Activated CD4-positive, alpha-beta T cell treated with anti-CD3 and anti-CD28 coated beads, Interleukin-2, amount 50 U/mL, for 1 hour (primary cell): Measurements from ENCODE around the gene CASTOR2.
"Not testable (repeated sequence)": the region's sequence is repeated elsewhere in the genome, so short reads cannot be mapped to it uniquely, and the experiment has no call there.

Source experiments
- DNase-seq: peaks from one replicate; pipeline ENCODE4 v3.0.0-alpha.2; 2020

CASTOR2 gene

DNA sequence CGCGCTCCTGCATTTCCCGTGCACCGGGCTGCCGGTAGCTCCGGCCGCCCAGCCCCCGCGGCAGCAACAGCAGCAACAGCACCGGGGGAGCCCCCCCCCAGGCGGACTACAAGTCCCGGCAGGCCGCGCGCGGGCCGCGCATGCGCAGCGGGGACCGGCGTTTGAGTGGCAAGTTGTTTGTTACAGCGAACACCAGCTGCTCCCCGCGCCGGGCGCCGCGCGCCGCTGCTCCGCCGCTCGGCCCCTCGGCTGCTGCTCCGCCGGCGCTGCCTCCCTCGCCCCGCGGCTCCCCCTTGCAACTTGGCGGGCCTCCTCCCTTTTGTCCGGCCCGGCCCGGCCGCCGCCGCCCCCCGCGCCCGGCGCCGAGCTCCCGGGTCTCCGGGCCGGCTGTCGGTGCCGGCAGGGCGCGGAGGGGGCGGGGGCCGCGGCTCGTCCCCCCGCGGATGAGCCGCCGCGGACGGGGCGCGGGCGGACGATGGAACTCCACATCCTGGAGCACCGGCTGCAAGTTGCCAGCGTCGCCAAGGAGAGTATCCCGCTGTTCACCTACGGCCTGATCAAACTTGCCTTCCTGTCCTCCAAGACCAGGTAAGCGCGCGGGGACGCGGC, at the start of gene CASTOR2:
CASTOR2 (plus strand) TSS at position 195 of the 609 bp plus-strand sequence; CDS start at position 476, 281 bp downstream.
- peak; percentile 70 for DNase-seq

- not testable (repeated sequence) for DNase-seq
Observed at GRCh38 chr7:74922321-74922890, 42.1 kb upstream of the CASTOR2 start.

DNA sequence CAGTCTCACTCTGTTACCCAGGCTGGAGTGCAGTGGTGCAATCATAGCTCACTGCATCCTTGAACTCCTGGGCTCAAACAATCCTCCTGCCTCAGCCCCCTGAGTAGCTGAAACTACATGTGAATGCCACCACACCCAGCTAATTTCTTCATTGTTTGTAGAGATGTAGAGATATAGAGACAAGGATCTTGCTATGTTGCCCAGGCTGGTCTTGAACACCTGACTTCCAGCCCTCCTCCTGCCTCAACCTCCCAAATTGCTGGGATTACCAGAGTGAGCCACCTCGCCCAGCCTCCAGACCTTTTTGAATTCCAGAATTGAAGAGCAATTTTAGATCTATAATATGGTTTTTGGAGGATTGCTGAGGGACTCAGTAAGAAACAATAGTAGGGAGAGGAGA, 40.9 kb upstream of the CASTOR2 start:
- DNase-seq, result not testable (repeated sequence)

- DNase-seq, result not testable (repeated sequence)
Observed at GRCh38 chr7:74926968-74927367, 37.5 kb upstream of the CASTOR2 start.

DNA sequence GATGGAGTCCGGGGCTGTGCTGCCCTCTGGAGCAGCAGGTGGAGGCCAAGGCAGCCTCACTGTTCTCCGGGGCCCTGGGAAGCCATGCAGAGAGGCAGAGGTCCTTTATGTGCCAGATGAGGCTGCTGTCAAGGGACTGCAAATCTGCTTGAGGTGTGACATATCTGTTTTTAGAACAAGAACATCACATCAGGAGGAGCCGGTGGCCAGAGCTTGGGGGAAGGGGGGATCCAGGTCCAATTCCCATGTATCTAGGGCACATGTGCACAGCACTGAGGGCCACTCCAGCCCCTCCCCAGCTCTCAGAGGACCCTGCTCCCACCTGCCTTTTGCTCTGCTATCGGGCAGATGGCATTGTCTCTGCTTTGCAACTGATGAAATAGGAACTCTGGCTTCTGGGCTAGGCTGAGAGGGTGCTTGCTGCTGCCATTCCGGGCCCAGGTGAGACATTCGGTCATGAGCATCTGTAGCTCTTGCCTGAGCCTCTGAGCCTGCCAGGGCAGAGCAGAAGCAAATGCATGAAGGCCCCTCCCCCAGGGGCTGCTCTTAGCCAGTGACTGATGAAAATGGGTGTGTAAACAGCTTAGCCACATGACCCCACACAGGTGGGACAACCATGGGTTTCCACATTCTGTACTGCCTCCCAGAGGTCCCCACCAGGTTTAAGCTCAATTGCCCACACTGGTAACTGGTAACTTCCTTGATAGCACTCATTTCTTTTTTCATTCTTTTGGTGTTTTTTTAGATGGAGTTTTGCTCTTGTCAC, 32.8 kb upstream of the CASTOR2 start:
- not testable (repeated sequence) for DNase-seq

GRCh38 chr7:74939429-74939828, 25.1 kb upstream of the CASTOR2 start:
- DNase-seq, result not testable (repeated sequence)

DNA sequence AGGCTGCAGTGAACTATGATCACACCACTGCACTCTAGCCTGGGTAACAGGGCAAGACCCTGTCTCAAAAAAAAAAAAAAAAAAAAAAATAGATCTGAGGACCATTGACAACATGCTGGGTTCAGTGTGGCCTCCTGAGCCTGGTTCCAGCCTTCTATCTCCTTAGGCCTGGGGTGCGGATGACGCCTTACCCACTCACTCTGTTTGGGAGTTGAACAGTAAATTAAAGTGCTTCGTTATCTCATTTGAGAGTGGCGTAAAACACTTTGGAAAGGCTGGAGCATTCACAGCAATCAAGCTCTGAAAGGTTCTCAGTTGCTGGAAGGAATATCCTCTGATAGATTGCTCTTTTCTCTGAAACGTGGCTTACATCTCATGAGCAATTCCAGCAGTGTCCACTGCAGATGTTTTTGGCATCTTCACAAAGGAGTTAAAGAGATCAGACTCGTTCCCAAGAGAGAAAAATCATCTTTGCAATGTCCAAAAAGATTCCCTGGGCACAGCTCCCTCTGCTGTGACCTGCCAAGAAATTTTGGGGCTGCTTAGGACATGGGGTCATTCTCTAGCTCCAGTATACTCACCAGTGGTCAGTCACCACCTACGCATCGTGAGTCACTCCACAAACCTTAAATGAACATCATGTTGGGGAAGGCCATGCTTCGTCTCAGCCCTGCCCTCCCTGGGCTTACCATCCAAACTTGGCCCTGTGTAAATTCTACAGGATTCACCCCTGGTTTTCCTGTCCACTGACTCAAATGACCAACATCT, 23.0 kb upstream of the CASTOR2 start:
- not testable (repeated sequence) for DNase-seq

- not testable (repeated sequence) for DNase-seq
Observed at GRCh38 chr7:74943923-74944322, 20.6 kb upstream of the CASTOR2 start.

DNA sequence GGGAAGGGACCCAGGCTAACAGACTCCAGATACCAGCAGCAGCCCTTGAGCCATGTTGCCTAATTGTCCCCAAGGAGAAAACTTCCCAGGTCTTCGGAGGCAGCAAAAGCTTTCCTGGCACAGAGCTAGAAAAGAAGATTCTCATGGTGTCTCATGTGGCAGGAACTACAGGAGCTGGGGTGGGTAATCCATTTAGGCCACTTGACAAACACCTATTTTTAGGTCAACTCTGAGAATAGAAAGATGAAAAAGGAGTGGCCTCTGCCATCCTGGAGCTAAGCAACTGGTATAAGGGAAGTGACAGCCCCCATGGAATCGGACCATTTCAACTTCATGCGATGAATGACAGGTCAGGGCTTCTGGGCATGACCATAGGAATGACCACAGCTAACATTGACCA, 16.8 kb upstream of the CASTOR2 start:
- DNase-seq, result not testable (repeated sequence)

DNA sequence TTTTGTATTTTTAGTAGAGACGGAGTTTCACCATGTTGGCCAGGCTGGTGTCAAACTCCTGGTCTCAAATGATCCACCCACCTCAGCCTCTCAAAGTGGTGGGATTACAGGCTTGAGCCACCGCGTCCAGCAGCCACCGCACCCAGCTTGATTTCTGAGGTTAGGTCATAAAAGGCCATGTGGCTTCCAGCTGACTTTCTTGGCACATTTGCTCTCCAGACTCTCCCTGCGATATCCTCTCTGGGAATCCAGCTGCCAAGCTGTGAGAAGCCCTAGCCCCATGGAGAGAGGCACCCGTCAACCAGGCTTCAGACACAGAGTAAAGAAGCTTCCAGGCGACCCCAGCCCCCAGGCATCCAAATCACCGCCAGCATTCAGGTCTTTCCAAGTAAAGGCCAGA, 10.7 kb upstream of the CASTOR2 start:
- not testable (repeated sequence) for DNase-seq

GRCh38 chr7:74958328-74958727, 6.2 kb upstream of the CASTOR2 start:
- not testable (repeated sequence) for DNase-seq

DNA sequence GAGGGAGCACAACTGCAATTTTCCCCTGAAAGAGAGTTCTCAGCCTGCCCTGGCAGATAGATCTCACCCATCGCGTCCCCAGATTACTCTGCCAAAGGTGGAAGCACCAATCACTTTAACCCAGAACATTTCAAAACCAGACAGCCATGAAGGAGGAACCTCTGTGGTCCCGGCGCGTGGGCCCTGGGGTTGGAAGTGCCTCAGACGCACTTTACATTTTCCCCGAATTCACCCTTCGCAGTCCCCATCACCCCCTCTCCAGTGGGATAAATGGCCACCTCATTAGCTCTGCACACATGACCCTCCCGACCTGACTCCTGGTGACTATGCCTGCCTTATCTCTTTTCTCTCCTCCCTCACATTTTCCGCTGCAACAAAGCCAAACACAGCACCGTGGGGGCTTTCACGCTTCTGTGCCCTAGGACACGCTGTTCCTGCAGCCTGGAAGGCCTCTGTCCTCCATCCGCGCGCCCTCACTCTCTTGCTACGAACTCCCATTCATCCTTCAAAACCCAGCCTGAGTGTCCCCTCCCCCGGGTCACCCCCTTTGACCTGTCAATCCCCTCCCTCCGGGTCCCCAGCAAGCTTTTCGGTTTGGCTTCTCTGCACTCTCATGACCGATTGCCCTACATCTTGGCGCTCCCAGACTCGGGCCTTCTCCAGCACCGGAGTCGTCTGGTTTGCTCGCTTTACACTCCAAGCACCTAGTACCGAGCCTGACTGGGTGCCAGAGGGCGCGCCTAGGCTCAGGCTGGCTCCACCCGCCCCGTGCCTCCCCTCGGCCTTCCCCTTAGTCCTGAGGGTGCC, 598 bp upstream of the CASTOR2 start:
- not testable (repeated sequence) for DNase-seq

DNA sequence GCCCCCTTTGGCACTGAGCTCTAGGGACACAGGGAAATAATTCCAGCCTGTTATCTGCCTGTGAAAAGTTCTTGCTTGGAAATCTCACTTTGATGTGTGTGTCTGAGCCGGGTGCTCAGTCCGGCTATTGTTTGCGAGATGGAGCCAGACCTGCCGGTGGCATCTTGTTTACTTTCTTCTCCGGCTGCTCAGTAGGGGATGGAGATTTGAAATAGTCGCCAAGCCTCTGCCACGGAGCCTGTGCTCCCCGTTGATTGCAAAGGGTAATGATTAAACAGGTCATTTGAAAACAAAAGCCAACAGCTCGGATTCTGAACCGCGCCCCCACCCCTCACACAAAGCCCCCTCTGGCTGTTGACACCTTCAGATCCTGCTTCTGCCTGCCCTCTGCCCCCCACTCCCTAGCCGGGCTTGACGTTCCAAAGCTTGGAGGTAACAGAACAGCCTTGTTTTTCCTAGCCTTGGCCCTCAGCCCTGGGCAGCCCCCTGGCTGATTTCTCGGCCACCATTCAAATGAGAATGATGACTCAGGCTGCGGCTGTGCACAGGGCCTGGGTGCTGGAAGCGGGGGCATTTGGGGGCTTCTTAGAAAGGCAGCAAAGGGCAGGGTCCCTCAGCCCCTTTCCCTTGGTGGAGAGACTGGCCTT, 1.8 kb downstream of the CASTOR2 start:
- DNase-seq, result not testable (repeated sequence)

DNA sequence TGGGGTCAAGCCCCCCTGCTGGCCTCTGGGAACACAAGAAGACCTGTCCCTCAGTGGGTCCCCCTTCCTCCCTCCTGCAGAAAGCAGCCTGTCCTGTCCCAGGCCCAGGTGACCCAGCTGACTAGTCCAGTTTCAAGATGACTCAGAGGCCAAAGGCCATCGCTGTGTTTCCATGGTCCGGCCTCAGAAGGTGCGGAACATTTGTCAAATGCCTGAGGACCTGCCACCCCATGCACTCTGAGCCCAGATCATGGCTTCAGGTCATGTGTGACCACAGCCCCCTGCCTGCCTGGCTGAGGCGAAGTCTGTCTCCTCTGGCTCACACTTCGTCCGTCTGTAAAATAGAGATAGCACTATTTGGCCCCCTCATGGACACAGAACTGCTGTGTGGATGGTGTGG, 2.4 kb downstream of the CASTOR2 start:
- DNase-seq, result not testable (repeated sequence)

- DNase-seq, result not testable (repeated sequence)
Observed at GRCh38 chr7:74971431-74971830, 6.9 kb downstream of the CASTOR2 start.

GRCh38 chr7:74972377-74972776, 7.9 kb downstream of the CASTOR2 start:
- not testable (repeated sequence) for DNase-seq

DNA sequence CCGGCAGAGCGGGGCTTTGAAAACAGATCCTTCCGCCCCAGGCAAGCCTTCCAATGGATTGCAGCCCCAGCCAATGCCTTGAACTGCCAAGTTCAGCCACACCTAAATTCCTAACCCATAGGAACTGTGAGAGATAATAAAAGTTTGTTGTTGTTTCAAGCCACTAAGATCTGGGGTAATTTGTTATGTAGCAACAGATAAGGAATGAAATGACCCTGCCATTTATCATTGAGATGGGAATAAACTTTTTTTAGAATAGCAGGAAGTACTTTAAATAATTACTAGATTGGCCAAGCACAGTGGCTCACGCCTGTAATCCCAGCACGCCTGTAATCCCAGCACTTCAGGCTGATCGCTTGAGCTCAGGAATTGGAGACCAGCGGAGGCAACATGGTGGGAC, 11.5 kb downstream of the CASTOR2 start:
- not testable (repeated sequence) for DNase-seq

DNA sequence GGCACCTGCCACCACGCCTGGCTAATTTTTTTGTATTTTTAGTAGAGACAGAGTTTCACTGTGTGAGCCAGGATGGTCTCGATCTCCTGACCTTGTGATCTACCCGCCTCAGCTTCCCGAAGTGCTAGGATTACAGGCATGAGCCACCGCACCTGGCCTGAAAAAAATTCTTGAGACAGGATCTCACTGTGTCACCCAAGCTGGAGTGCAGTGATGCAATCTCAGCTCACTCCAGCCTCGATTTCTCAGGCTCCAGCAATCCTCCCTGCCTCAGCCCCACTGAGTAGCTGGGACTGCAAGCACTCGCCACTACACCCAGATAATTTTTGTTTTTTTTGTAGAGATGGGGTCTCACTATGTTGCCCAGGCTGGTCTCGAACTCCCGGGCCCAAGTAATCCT, 13.0 kb downstream of the CASTOR2 start:
- not testable (repeated sequence) for DNase-seq

DNA sequence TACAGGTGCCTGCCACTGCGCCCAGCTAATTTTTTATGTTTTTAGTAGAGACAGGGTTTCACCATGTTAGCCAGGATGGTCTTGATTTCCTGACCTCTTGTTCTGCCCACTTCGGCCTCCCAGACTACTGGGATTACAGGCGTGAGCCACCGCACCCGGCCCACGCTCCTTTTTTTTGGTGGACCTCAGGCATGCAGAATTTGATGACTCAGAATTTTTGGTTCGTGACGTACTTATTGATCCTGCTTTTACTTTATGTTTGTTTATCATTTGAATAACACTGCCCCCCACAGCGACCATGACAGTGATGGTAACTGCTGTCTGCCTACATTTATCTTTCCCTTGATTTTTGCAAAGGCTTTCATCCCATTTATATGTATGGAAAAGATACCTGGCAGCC, 23.9 kb downstream of the CASTOR2 start:
- DNase-seq, result not testable (repeated sequence)

DNA sequence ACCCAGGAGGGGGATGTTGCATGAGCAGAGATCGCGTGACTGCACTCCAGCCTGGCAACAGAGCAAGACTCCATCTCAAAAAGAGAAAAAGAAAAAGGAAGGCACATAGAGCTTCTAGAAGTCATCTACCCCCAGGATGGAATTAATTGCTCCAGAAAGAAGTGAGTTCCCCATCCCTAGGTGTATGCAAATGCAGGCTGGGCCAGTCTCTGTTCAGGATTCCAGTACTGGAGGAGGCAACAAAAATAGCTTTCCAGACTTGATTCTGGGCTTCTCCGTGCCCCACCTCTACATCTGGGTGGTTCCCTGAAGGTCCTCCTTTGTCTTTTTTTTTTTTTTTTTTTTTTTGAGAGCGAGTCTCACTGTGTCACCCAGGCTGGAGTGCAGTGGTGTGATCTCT, 28.6 kb downstream of the CASTOR2 start:
- no peak for DNase-seq

DNA sequence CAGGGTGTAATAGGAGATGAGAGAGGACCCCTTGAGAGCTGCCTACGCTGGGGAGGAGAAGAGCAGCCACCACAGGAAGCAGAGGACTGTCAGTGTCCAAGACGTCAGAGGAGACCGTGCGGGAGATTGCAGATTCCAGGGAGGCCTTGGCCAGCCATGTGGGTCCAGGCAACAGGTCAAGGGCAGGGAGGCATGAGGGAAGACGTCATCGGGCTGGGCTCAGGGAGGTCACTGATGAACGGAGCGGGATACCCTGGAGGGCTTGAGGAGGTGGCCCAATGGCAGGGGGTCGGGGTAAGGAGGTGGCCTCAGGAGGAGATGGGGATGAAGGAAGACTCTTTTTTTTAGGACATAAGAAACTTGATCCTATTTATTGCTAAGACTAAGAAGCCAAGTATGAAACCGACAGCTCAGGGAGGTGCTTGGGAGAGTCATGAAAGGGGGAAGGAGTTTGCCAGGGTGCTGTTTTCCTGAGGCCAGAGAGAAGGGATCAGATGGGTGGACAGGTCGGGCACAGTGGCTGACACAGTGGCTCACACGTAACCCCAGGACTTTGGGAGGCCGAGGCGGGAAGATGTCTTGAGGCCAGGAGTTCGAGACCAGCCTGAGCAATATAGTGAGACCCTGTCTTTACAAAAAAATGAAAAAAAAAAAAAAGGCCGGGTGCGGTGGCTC, 30.5 kb downstream of the CASTOR2 start:
- not testable (repeated sequence) for DNase-seq
